GM19395 (cell line): ENCODE data around the gene SLC8A2.

Experiments
- ATAC-seq: cut with Tn5 transposase; IDR thresholded peaks from one replicate; pipeline ENCODE4 v1.9.1; 2021; ENCODE audit warnings: mild to moderate bottlenecking, moderate library complexity; ENCODE audit not compliant: unreplicated experiment

Gene SLC8A2

GRCh38 chr19:47471733-47472457 is at the start of gene SLC8A2:
Gene SLC8A2, minus strand, starts transcription at chr19:47471893. Its CDS starts 5,490 bp downstream, at chr19:47466403.
- ATAC-seq: no peak

- no peak for ATAC-seq
Observed at GRCh38 chr19:47520839-47521238, 49.1 kb upstream of the SLC8A2 start.

- no peak for ATAC-seq
Observed at GRCh38 chr19:47520343-47520806, 48.7 kb upstream of the SLC8A2 start.

- ATAC-seq: no peak
Observed at GRCh38 chr19:47518854-47519253, 47.2 kb upstream of the SLC8A2 start.

- ATAC-seq: peak; percentile 31
Observed at GRCh38 chr19:47518139-47518538, 46.4 kb upstream of the SLC8A2 start.

GRCh38 chr19:47514869-47515588 is 43.3 kb upstream of the SLC8A2 start, which contains the start of gene NAPA:
Gene NAPA, minus strand, starts transcription at chr19:47515063. Its CDS starts 123 bp downstream, at chr19:47514940.
- peak; percentile 83 for ATAC-seq

GRCh38 chr19:47514151-47514868 is 42.6 kb upstream of the SLC8A2 start:
- ATAC-seq: peak; percentile 11

- ATAC-seq: no peak
Observed at GRCh38 chr19:47512948-47513319, 41.2 kb upstream of the SLC8A2 start.

GRCh38 chr19:47512183-47512947 is 40.7 kb upstream of the SLC8A2 start:
- no peak for ATAC-seq

- ATAC-seq: no peak
Observed at GRCh38 chr19:47511681-47512080, 40.0 kb upstream of the SLC8A2 start.

GRCh38 chr19:47511128-47511517 is 39.4 kb upstream of the SLC8A2 start:
- no peak for ATAC-seq

GRCh38 chr19:47510516-47511127 is 38.9 kb upstream of the SLC8A2 start:
- no peak for ATAC-seq

- no peak for ATAC-seq
Observed at GRCh38 chr19:47509973-47510372, 38.3 kb upstream of the SLC8A2 start.

GRCh38 chr19:47509170-47509847 is 37.6 kb upstream of the SLC8A2 start:
- ATAC-seq: no peak

- ATAC-seq: no peak
Observed at GRCh38 chr19:47508721-47509120, 37.0 kb upstream of the SLC8A2 start.

- no peak for ATAC-seq
Observed at GRCh38 chr19:47507924-47508553, 36.3 kb upstream of the SLC8A2 start.

GRCh38 chr19:47507012-47507411 is 35.3 kb upstream of the SLC8A2 start:
- no peak for ATAC-seq

GRCh38 chr19:47506459-47506858 is 34.8 kb upstream of the SLC8A2 start:
- no peak for ATAC-seq

- ATAC-seq: no peak
Observed at GRCh38 chr19:47505506-47505905, 33.8 kb upstream of the SLC8A2 start.
